ENCODE data around the gene EHMT1. TPM values are rescaled to one million over a fixed set of nuclear protein-coding genes. Genes with fewer than 3 reads are reported as not detected.

The EHMT1 gene
- total RNA-seq, 1 experiment from 2014 or later: 112 TPM

DNA sequence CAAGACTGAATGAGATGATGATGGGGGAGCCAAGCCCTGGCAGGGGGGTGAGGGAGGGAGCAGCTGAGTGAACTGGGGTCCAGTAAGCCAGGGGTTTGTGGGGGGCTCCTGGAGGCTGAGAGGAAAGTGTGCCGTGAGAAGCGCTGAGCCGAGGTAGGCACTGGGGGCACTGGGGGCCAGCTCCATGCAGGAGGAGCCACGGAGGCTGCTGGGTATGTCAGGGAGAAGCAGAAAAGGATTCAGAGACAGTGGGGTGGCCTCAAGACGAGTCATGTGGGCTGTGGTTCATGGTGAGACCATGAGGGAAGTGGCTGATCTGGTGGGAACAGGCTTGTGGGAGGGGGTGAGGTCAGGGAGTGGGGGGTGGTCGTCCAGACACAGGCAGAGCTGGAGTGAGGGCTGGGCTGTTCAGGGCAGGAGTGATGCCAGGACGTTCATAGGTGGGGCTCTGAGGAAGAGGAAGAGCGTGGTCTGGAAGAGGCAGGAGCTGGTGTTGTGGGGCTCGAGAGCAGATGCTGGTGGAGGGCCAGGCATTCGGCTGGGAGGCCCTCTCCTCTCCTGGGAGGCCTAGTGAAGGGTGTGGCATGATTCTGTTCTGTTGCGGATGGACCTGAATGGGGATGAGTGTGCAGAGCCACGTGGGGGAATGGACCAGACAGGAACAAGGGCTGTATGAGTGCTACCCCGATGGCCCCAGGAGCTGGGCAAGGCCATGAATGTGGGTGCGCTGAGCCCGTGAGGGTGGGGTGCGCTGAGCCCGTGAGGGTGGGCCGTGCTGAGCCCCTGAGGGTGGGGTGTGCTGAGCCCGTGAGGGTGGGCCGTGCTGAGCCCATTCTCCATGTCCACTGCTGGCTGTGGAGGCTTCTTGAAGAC is 166.1 kb downstream of the EHMT1 start:
- H3K23me2 ChIP-seq (ENCODE audit: insufficient read length, low read depth, low read length, poor library complexity, severe bottlenecking): no peaks in the 10 kb centered on the region
- no peak overlapping the region for H3K9ac ChIP-seq (ENCODE audit: extremely low read depth, insufficient read length, low read length)
- no peak overlapping the region for H2AFZ ChIP-seq (ENCODE audit: low read length)
- no peak overlapping the region for H3K23ac ChIP-seq (ENCODE audit: insufficient read length, low read depth, low read length)
- peaks cover 5% of the 10 kb centered on the region for H4K20me1 ChIP-seq (ENCODE audit: control insufficient read depth, insufficient read depth, insufficient read length)
- H3K79me1 ChIP-seq (ENCODE audit: insufficient read depth, low read depth, low read length, poor library complexity, severe bottlenecking): no peaks in the 10 kb centered on the region
- no peaks in the 10 kb centered on the region; the same call in 1 of the 2 replicates for H3K79me2 ChIP-seq (ENCODE audit: insufficient read depth, low read length)
- no peak overlapping the region for H3K4ac ChIP-seq (ENCODE audit: low read depth, low read length)
- H3K18ac ChIP-seq (ENCODE audit: insufficient read length, low read depth, low read length): no peak overlapping the region
- no peak overlapping the region; the same call in 1 of the 2 replicates for H3K14ac ChIP-seq (ENCODE audit: insufficient read depth, low read length)
- H3K4me2 ChIP-seq (ENCODE audit: insufficient read depth, insufficient read length, low read length): no peak overlapping the region
- H2AK5ac ChIP-seq (ENCODE audit: insufficient read length, low read length): no peak overlapping the region
- no peak overlapping the region for H4K8ac ChIP-seq (replicated peaks; ENCODE audit: insufficient read length, low read depth, low read length)
- no peak overlapping the region for H2BK120ac ChIP-seq (ENCODE audit: low read depth, low read length, poor library complexity, severe bottlenecking)
- H4K5ac ChIP-seq (ENCODE audit: insufficient read length, low read depth, low read length): no peak overlapping the region
- H3K27ac Mint-ChIP-seq: peak overlapping the region; percentile 62 to 94 (median 91)
- H3K56ac ChIP-seq (ENCODE audit: insufficient read length, low read depth, low read length): no peak overlapping the region
- H2BK15ac ChIP-seq (ENCODE audit: low read depth, low read length): no peak overlapping the region
- no peak overlapping the region for H4K91ac ChIP-seq (ENCODE audit: insufficient read length, low read depth, low read length)
- TF ChIP-seq CTCF (conservative IDR thresholded peaks at IDR 0.05): no peak
- H3T11ph ChIP-seq (ENCODE audit: low read length): no peak overlapping the region
- H3K27me3 ChIP-seq (ENCODE audit: insufficient read depth, low read length): no peaks in the 10 kb centered on the region
- no peak overlapping the region for H2BK12ac ChIP-seq (ENCODE audit: insufficient read length, low read depth, low read length)
- no peak overlapping the region for H2BK5ac ChIP-seq (ENCODE audit: insufficient read length, low read length)
- H3K4me3 Mint-ChIP-seq: no peak overlapping the region
- DNase-seq: no peak
- no peaks in the 10 kb centered on the region; the same call in 1 of the 2 replicates for H3K27me3 Mint-ChIP-seq (ENCODE audit: low read depth)
- peaks cover 7% of the 10 kb centered on the region; the same call in 1 of the 2 replicates for H3K4me1 ChIP-seq (ENCODE audit: insufficient read depth, low read length)
- no peaks in the 10 kb centered on the region; a peak in 1 of 5 replicates for H3K9me3 Mint-ChIP-seq
- H3K27ac ChIP-seq (ENCODE audit: insufficient read length, low read depth, low read length): no peak overlapping the region
- H3K36me3 Mint-ChIP-seq (ENCODE audit: insufficient read depth in 1 of 3, low read depth in 3 of 3): peaks cover 30 to 42% (median 36%) of the 10 kb centered on the region in 3 experiments
- H3K9me3 ChIP-seq (ENCODE audit: control insufficient read depth, low read depth, low read length): no peaks in the 10 kb centered on the region
- WGBS (ENCODE audit: extremely low coverage, insufficient read length, low lambda C conversion rate): no CpG with 5 or more reads among the region's 20 CpGs
- no peak overlapping the region for H2BK20ac ChIP-seq (ENCODE audit: low read depth, low read length, poor library complexity, severe bottlenecking)
- H3K4me1 Mint-ChIP-seq: peaks cover 28 to 30% of the 10 kb centered on the region in 2 experiments

All from H9 (cell line).